ELF-1 (cell line): Measurements from ENCODE around the gene RNF112.
"Not testable (repeated sequence)": the region's sequence is repeated elsewhere in the genome, so short reads cannot be mapped to it uniquely, and the experiment has no call there.

Experiments
- DNase-seq: peaks from one replicate; pipeline ENCODE4 v3.0.0-alpha.2; 2016; ENCODE audit warnings: low read depth, low spot score

Gene RNF112

GRCh38 chr17:19412984-19413383, 2.0 kb downstream of the RNF112 start:
- no peak for DNase-seq

GRCh38 chr17:19413761-19414160, 2.7 kb downstream of the RNF112 start:
- DNase-seq, result no peak

GRCh38 chr17:19414396-19415280, 3.6 kb downstream of the RNF112 start:
- no peak for DNase-seq

GRCh38 chr17:19415311-19415710, 4.3 kb downstream of the RNF112 start:
- DNase-seq, result no peak

- no peak for DNase-seq
Measured at GRCh38 chr17:19415806-19416775, 5.1 kb downstream of the RNF112 start.

- no peak for DNase-seq
Measured at GRCh38 chr17:19417611-19418010, 6.6 kb downstream of the RNF112 start.

GRCh38 chr17:19418251-19418992, 7.4 kb downstream of the RNF112 start:
- DNase-seq, result no peak

GRCh38 chr17:19421219-19421618, 10.2 kb downstream of the RNF112 start:
- no peak for DNase-seq

- no peak for DNase-seq
Measured at GRCh38 chr17:19421926-19422325, 10.9 kb downstream of the RNF112 start.

GRCh38 chr17:19424934-19425868, 14.2 kb downstream of the RNF112 start:
- no peak for DNase-seq

- peak; percentile 39 for DNase-seq
Measured at GRCh38 chr17:19426631-19427030, 15.6 kb downstream of the RNF112 start.

GRCh38 chr17:19431691-19432090, 20.7 kb downstream of the RNF112 start:
- DNase-seq, result no peak

- peak; percentile 48 for DNase-seq
Measured at GRCh38 chr17:19433255-19433654, 22.2 kb downstream of the RNF112 start.

GRCh38 chr17:19433727-19434340, 22.8 kb downstream of the RNF112 start:
- DNase-seq, result no peak

- DNase-seq, result no peak
Measured at GRCh38 chr17:19440421-19440820, 29.4 kb downstream of the RNF112 start.

GRCh38 chr17:19441288-19441687, 30.3 kb downstream of the RNF112 start:
- not testable (repeated sequence) for DNase-seq

- no peak for DNase-seq
Measured at GRCh38 chr17:19442731-19443130, 31.7 kb downstream of the RNF112 start.

- no peak for DNase-seq
Measured at GRCh38 chr17:19443148-19443547, 32.1 kb downstream of the RNF112 start.

GRCh38 chr17:19445105-19445504, 34.1 kb downstream of the RNF112 start:
- DNase-seq, result no peak

GRCh38 chr17:19446577-19446976, 35.5 kb downstream of the RNF112 start:
- DNase-seq, result not testable (repeated sequence)
